Fibroblast of skin of left biceps (primary cell): ENCODE results near the gene CCDC120.

Experiments used
- DNase-seq, 2 experiments: peaks; one replicate each; pipeline ENCODE4 v3.0.0-alpha.2; 2013; ENCODE audit warnings: low read depth in 2 of 2

CCDC120 gene

DNA sequence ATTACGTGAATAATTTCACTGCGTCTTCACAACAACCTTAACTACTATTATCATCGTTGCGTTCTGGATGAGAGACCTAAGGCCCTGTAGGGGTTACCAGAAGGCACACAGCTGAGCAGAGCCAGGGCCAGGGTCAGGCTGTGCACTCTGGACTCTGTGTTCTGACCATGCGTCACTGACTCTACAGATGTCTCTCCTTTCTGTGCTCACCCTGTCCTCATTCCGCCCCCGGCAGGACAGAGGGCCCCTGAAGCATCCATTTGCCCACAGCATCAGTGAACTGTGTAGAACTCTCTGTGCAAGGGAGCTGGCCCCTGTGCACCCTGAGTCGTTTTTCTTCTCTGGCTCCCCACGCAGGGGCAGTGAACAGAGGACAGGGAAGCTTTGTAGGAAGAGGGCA is 43.4 kb downstream of the CCDC120 start:
- DNase-seq = no peak

- DNase-seq = no peak
Measured at GRCh38 chrX:49103637-49104036, 44.8 kb downstream of the CCDC120 start.

DNA sequence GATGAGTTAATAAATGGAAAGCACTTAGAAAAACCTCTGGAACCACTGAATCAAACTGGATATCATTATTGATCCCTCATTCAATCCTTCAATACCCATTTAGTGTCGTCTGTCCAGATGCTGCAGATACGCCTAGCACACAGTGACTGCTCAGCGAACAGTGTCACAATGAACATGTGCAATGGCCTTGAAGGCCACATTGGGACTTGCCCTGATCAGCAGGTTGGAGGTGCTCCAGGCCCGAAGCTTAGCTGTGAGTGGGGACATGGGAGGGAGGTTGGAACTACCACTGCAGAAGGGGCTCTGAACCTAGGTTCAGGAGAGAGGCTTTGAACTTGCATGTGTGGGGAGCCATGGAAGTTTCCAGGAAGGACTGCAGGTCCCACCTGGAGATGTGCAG is 47.5 kb downstream of the CCDC120 start:
- DNase-seq = no peak

GRCh38 chrX:49106930-49107329 is 48.1 kb downstream of the CCDC120 start:
- DNase-seq = peak in 1 of 2 experiments; percentile 0

- no peak for DNase-seq
Measured at GRCh38 chrX:49108641-49109040, 49.8 kb downstream of the CCDC120 start.

GRCh38 chrX:49110417-49110816 is 51.6 kb downstream of the CCDC120 start:
- DNase-seq = no peak

DNA sequence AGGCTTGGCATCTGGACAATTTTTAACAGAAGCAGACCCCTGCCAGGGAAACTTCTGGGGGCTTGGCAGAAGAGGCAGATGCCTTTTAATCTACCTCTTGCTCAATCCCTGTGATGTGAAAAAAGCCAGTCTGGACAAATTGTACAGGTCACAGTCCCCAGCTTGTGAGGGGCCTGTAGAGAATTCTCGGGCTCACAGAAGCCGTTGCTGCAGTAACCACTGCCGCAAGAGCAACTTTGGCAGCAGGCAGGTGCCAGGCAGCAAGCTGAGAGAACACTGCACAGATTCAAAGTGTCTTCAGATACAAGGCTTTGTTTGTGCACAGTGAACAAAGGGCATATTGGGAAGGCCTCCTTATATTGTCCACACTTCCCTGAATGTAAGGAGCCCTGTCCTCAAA is 53.0 kb downstream of the CCDC120 start:
- DNase-seq = no peak

- DNase-seq = no peak
Measured at GRCh38 chrX:49116076-49116475, 57.3 kb downstream of the CCDC120 start.

DNA sequence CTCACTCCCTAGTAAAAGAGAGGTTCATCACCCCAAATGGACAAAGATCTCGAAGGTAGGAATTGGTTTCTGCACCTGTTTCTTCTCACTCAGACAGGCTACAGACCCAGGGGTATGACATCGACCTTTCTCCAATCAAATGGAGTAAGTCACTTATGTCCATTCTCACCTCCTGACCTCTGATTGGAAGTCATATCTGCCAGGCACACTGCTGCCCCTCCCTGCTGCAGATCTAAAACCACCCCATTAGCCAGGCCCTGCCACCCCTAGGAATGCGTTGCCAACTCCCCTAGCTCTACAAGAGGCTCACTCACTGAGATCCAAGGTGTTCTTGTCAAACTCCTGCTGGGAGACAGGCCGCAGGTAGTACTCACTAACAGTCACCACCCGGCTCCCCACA is 57.9 kb downstream of the CCDC120 start:
- DNase-seq = no peak

GRCh38 chrX:49117581-49117980 is 58.8 kb downstream of the CCDC120 start:
- DNase-seq = no peak
